Measurements from ENCODE around the gene FKBP15. TPM values are rescaled to one million over a fixed set of nuclear protein-coding genes. Genes with fewer than 3 reads are reported as not detected.

Gene FKBP15
- total RNA-seq, 3 donors from 2014 or later: 23.3 to 41.0 (median 36.8) TPM

- intact Hi-C loops (cut with DNase I; ENCODE audit: low total_unique reads): loop anchor here (10.0 kb wide), 1 partner anchor 657 kb away; no protein-coding TSS in a partner anchor
- H3K4me1 ChIP-seq: no peaks in the 10 kb centered on the region
- no peak for DNase-seq (ENCODE audit: low spot score in 2 of 2)
- no peaks in the 10 kb centered on the region for H3K36me3 ChIP-seq
- no peaks in the 10 kb centered on the region for H3K27me3 ChIP-seq
- no peaks in the 10 kb centered on the region for H3K9me3 ChIP-seq
- peak overlapping the region in 1 of 2 donors; percentile 33 for H3K27ac ChIP-seq
- no peak for TF ChIP-seq POLR2AphosphoS5 (IDR thresholded peaks at IDR 0.05)
- TF ChIP-seq CTCF (IDR thresholded peaks at IDR 0.05): no peak
- no peak for TF ChIP-seq POLR2A (IDR thresholded peaks at IDR 0.05)
- no peak overlapping the region for H3K4me3 ChIP-seq
Observed at GRCh38 chr9:113137196-113138168, 83.6 kb downstream of the FKBP15 start.

GRCh38 chr9:113131689-113132151 is 89.4 kb downstream of the FKBP15 start:
- TF ChIP-seq CTCF (IDR thresholded peaks at IDR 0.05) (no peak), POLR2A (IDR thresholded peaks at IDR 0.05) (no peak), POLR2AphosphoS5 (IDR thresholded peaks at IDR 0.05) (no peak)
- no peaks in the 10 kb centered on the region for H3K27me3 ChIP-seq
- DNase-seq (ENCODE audit: low spot score in 2 of 2): no peak
- H3K36me3 ChIP-seq: no peaks in the 10 kb centered on the region
- no peaks in the 10 kb centered on the region for H3K4me1 ChIP-seq
- H3K9me3 ChIP-seq: no peaks in the 10 kb centered on the region
- intact Hi-C loops (cut with DNase I; ENCODE audit: low total_unique reads): loop anchor here (10.0 kb wide), 1 partner anchor 663 kb away; no protein-coding TSS in a partner anchor
- H3K4me3 ChIP-seq: no peak overlapping the region
- no peak overlapping the region for H3K27ac ChIP-seq

- H3K4me1 ChIP-seq: no peaks in the 10 kb centered on the region
- H3K4me3 ChIP-seq: no peak overlapping the region
- intact Hi-C loops (cut with DNase I; ENCODE audit: low total_unique reads): loop anchor here (10.0 kb wide), 1 partner anchor 665 kb away; no protein-coding TSS in a partner anchor
- H3K27ac ChIP-seq: no peak overlapping the region
- H3K36me3 ChIP-seq: no peaks in the 10 kb centered on the region
- DNase-seq (ENCODE audit: low spot score in 2 of 2): no peak
- no peaks in the 10 kb centered on the region for H3K9me3 ChIP-seq
- H3K27me3 ChIP-seq: no peaks in the 10 kb centered on the region
- no peak for TF ChIP-seq POLR2A (IDR thresholded peaks at IDR 0.05)
- no peak for TF ChIP-seq CTCF (IDR thresholded peaks at IDR 0.05)
- no peak for TF ChIP-seq POLR2AphosphoS5 (IDR thresholded peaks at IDR 0.05)
Observed at GRCh38 chr9:113129884-113130283, 91.2 kb downstream of the FKBP15 start.

GRCh38 chr9:113129466-113129865 is 91.6 kb downstream of the FKBP15 start:
- H3K27me3 ChIP-seq: no peaks in the 10 kb centered on the region
- intact Hi-C loops (cut with DNase I; ENCODE audit: low total_unique reads): no loop called here
- TF ChIP-seq CTCF (IDR thresholded peaks at IDR 0.05): no peak
- no peak for TF ChIP-seq POLR2A (IDR thresholded peaks at IDR 0.05)
- no peak for TF ChIP-seq POLR2AphosphoS5 (IDR thresholded peaks at IDR 0.05)
- H3K36me3 ChIP-seq: no peaks in the 10 kb centered on the region
- no peak for DNase-seq (ENCODE audit: low spot score in 2 of 2)
- H3K4me3 ChIP-seq: no peak overlapping the region
- H3K27ac ChIP-seq: no peak overlapping the region
- no peaks in the 10 kb centered on the region for H3K4me1 ChIP-seq
- no peaks in the 10 kb centered on the region for H3K9me3 ChIP-seq
